GM19239 (cell line): Measurements from ENCODE around the gene C19orf81.

Source experiments
- DNase-seq: peaks from one replicate; pipeline ENCODE4 v3.0.0; 2011; ENCODE audit warnings: low spot score; ENCODE audit not compliant: insufficient read length
- FAIRE-seq: peaks from 2 replicates; lab custom pipeline; 2011; peaks lifted over from hg19 to GRCh38; lab: Jason Lieb, UNC

C19orf81 gene

GRCh38 chr19:50676625-50677197, 27.5 kb downstream of the C19orf81 start:
- FAIRE-seq (no peak), DNase-seq (no peak)

- DNase-seq (no peak), FAIRE-seq (no peak)
Measured at GRCh38 chr19:50677636-50678035, 28.4 kb downstream of the C19orf81 start.

GRCh38 chr19:50678323-50678722, 29.1 kb downstream of the C19orf81 start:
- FAIRE-seq (no peak), DNase-seq (no peak)

GRCh38 chr19:50679177-50680125, 30.2 kb downstream of the C19orf81 start:
- FAIRE-seq, result peak; percentile 95
- peak; percentile 97 for DNase-seq

GRCh38 chr19:50686310-50687032, 37.2 kb downstream of the C19orf81 start:
- DNase-seq (no peak), FAIRE-seq (no peak)

- DNase-seq, result no peak
- FAIRE-seq, result no peak
Measured at GRCh38 chr19:50688766-50689165, 39.5 kb downstream of the C19orf81 start.

GRCh38 chr19:50690439-50690838, 41.2 kb downstream of the C19orf81 start:
- no peak for FAIRE-seq
- no peak for DNase-seq

DNA sequence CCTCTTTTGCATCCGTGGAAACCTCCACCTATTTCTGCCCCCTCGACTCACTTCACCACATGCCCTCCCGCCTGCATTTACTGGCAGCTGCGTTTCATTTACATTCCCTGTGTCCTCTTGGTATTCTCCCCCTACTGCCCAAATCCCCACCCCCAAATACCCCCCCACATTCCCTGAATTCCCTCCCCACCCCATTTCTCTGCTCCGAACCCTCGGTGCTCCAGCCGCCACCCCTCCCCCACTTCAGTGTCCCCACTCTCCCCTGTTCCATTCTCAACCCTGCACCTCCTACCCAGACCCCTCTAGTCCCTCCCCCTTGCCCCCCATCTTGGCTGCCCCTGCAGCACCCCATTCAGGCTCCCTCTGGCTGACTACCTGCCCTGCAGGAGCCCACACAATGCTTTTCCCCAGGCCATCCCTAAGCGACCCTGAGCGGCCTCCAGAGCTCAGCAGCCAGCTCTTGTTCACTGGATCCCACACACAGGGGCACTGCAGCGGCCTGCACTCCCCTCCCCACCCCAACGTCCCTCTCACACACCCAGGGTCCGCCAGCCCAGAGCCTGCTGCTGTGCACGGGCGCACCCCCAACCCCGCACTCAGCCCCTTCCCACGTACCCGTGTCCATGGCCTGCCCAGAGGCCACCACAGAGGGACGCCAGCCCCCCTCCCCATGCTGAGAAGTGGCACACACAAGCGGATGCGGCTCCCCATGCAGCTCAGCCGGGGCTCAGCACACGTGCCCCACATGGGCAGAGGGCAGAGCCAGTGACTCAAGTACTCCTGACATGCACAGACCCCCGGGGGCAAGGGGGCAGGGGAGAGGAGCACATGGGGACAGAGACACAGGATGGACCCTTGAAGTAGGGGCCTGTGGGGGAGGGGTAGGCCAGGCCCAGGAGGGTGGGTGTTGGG, 44.1 kb downstream of the C19orf81 start:
- FAIRE-seq (no peak), DNase-seq (no peak)

- DNase-seq (no peak), FAIRE-seq (no peak)
Measured at GRCh38 chr19:50694815-50695145, 45.5 kb downstream of the C19orf81 start.

DNA sequence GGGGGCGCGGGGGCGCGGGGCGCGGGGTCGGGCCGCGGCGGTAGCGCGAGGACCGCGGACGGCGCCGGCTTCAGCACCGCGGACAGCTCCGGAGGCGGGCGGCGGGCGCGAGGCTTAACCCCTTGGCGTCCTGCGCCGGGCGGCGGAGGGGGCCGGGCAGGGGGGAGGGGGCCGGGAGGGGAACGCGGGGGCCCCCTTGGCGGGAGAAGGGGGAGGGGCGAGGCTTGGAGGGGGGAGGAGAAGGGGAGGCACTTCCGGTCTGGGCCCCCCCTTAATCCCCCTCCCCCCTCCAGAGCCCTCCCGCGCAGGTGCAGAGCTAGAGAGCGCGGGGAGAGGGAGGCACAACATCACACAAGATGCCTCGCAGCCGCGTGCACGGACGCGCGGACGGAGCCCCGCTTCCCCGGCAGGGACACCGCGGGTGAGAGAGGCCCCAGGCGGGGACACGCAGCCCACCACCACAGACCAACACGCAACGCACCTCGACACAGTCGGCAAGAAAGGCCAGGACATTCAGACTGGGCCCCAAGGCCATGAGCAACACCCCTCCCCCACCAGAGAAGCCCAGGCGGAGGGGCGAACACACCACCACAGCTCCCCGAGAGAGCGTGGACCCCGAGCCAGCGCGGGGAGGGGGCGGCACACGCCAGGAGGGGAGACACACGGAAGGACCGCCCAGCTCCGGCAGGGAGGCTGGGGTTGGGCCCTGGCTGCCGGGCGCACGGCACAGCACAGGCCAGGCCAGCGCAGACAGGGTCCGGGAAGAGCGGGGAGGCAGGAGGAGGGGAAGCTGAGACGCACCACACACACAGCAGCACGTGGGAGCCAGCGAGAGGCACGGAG, 46.2 kb downstream of the C19orf81 start:
- DNase-seq (peak; percentile 63), FAIRE-seq (no peak)

DNA sequence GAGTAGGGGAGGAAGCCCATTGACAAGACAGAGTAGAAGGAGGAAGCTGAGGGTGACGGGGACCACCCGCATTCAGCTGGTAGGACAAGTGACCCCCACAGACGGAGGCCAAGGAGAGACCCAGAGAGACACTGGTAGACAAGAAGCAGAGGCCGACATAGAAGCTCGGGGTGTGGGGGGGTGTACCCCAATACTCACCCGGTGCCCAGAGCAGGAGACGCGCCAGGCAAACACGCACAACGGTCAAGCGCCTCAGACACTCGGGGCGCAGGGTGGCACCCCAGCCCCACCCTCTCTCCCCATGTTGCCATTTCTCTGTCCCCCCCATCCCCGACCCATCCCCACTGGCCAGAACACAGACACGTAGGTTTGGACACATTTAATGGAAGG, 46.8 kb downstream of the C19orf81 start:
- FAIRE-seq, result no peak
- DNase-seq, result no peak

DNA sequence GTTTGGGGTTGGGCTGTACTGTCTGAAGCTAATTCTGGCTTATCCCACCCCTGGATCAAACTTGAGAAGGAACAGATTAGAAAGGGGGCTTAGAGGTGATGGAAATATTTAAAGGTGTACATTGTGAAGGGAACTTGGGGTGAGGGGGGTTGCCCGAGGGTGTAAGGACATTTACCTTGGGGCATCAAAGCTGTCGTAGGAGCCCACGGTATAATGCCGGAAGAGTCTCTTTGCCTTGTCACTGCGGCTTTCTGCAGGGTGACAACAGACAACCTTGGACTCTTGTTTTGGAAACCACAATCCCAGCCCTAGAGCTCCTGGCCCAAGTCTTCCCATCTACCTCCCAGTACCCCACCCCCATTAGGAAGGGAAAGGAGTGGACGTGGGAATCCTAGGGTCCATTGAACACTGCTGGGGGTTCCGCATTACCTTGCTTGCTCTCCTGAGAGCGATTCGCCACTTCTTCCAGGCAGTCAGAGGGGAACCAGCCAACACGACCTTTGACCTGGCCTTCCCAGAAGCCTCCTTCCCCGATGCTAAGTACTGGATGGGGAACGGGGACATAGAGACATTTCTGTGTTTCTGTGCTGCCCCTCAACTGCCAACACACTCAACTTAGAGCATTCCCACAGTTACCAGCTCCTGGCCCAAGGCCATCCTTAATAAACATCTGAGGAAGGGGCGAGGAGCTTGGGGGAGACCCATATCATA, 48.3 kb downstream of the C19orf81 start:
- FAIRE-seq (no peak), DNase-seq (no peak)

DNA sequence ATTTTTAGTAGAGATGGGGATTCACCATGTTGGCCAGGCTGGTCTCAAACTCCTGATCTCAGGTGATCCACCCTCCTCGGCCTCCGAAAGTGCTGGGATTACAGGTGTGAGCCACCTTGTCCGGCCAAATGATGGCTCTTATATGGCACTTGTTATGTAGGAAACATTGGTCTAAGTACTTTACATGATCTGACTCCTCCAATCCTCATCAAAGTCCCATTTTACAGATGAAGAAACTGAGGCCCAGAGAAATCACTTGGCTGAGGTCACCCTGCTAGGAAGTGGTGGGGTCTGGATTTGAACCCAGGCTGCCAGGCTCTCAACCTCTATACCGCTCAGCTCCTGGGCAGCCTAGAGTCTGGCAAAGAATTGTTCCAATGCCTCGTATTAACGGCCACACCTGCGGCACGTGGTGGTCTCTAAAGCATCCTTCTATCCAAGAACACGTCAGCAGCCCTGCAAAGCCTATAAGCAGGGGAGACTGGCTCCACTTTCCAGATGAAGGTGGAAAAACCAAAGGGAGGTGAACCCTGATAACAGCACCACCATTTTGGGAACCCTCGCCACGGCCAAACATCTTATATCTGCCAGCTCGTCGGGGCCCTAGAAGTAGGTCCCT, 52.2 kb downstream of the C19orf81 start:
- DNase-seq (no peak), FAIRE-seq (no peak)

DNA sequence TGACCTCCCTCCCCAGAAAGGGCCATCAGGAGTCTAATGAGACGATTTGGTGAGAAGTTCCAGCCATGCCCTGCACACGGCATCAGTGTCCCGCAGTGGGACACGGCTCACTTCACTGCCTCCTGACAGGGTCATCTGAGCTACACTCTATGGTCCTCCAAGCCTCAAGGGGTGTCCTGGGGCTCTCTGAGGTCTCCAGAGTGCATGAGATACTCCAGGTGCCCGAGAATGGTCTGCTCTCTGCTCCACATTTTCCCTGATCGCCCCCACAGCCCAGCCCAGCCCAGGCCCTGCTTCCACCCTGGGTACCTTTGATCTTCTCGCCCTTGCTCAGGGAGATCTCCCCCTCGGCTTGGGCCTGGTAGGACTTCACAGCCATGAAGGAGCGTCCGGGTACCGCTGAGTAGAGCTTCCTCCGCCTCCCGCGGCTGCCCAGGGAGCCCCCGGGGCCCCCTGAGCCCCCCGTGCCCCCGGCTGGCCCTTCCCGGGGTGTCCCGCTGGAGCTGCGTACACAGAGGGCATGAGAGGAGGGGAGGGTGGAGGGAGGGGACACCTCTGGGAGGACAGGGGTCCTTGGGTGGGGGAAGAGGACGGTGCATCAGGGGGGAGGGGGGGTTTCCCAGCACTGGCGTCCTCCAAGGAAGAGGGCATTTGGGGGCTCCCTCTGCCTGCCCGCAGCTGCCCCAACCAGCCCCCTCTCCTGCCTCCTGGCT, 53.1 kb downstream of the C19orf81 start:
- FAIRE-seq (no peak), DNase-seq (no peak)

DNA sequence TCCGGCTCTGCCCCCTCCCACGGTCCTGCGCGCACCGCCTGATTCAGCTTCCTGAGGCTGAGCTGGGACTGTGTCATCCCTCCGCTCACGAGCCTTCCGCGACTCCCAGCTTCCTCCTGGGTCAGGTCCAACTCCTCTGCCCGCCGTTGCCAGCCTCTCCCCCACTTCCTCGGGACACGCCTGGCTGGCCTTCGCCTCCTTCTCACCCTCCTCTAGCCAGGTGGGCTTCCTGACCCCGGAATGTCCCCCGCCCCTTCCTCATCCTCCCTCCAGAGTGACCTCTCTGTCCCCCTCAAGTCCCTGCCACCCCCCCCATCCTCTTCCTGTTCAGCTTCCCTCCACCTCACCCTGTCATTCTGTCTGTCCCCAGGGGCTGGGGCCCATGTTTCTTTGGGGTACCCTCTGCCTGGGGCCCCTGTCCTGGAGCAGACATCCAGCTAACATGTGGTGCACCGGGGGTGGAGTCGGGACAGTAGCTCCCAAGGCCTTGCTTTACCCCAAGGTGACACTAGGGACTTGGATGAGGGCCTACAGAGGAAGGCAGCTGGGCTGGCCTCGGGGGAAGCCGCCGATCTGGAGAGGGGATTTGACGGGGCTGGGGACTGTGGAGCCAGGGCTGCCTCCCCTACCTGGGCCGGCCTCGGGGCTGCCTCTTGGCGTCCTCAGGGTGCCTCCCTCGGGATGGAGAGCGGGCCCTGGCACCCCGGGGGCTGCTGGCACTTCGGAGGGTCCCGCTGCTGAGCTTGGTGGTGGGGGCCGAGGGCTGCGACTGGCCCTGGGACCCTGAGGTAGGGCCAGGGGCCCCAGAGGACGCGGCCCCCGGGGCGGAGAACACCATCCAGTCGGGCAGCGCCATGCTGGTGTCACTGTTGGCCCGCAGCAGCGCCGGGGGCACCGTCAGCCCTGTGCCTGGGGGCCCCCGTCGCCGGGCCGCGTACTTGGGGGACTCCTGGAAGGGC, 53.9 kb downstream of the C19orf81 start:
- DNase-seq (no peak), FAIRE-seq (no peak)
